Activated T-cell treated with anti-CD3 and anti-CD28 coated beads, Interleukin-2, amount 50 U/mL, for 72 hours (primary cell): ENCODE results near the gene COX4I2. TPM values are rescaled to one million over a fixed set of nuclear protein-coding genes. Genes with fewer than 3 reads are reported as not detected.

Experiments used
- ATAC-seq, 2 donors: fragments of 150-1000 bp; cut with Tn5 transposase; replicated peaks in 1 of 2; 2 replicates each; pipeline ENCODE4 v1.10.0; 2021; ENCODE audit warnings: moderate library complexity in 2 of 2, mild to moderate bottlenecking in 1 of 2
- DNase-seq, 2 donors: peaks; one replicate each; pipeline ENCODE4 v3.0.0; 2021 to 2022; ENCODE audit warnings: mixed read lengths in 1 of 2
- H3K27ac Mint-ChIP-seq: one replicate; pipeline ENCODE4 v1.8.0; 2022; ENCODE audit warnings: mild to moderate bottlenecking, moderate library complexity, mixed read lengths
- H3K27me3 Mint-ChIP-seq: one replicate; pipeline ENCODE4 v1.8.0; 2022; ENCODE audit warnings: low read depth, mixed read lengths
- H3K36me3 Mint-ChIP-seq, 2 donors: one replicate each; pipeline ENCODE4 v1.8.0; 2022; ENCODE audit warnings: mixed read lengths in 2 of 2, mild to moderate bottlenecking in 1 of 2; ENCODE audit not compliant: insufficient read depth in 2 of 2
- H3K4me1 Mint-ChIP-seq: one replicate; pipeline ENCODE4 v1.8.0; 2022; ENCODE audit warnings: low read depth, mixed read lengths
- H3K4me3 Mint-ChIP-seq, 2 donors: one replicate each; pipeline ENCODE4 v1.8.0; 2022; ENCODE audit warnings: mild to moderate bottlenecking in 2 of 2, mixed read lengths in 2 of 2, moderate library complexity in 2 of 2
- H3K9me3 Mint-ChIP-seq, 2 donors: one replicate each; pipeline ENCODE4 v1.8.0; 2022; ENCODE audit warnings: mixed read lengths in 2 of 2
- total RNA-seq, 2 donors: library from RNA; stranded (reverse); gene quantifications; one replicate each; pipeline ENCODE4 v1.2.3, GENCODE V29; 2022

The COX4I2 gene
- total RNA-seq, 2 donors from 2014 or later, result not detected

GRCh38 chr20:31678389-31679356, 41.0 kb downstream of the COX4I2 start:
- Mint-ChIP-seq H3K27ac (peak overlapping the region; percentile 89), H3K27me3 (no peaks in the 10 kb centered on the region), H3K4me1 (peaks cover 99% of the 10 kb centered on the region), H3K4me3 (peak overlapping the region; percentile 11 to 42), H3K9me3 (no peaks in the 10 kb centered on the region), H3K36me3 (peaks cover 15 to 49% of the 10 kb centered on the region in 2 donors)
- DNase-seq, result no peak
- ATAC-seq, result no peak

- Mint-ChIP-seq H3K4me3 (peak overlapping the region; percentile 11 to 31), H3K27ac (peak overlapping the region; percentile 92), H3K4me1 (peaks cover 99% of the 10 kb centered on the region), H3K9me3 (no peaks in the 10 kb centered on the region), H3K36me3 (peaks cover 15 to 45% of the 10 kb centered on the region in 2 donors), H3K27me3 (no peaks in the 10 kb centered on the region)
- no peak for ATAC-seq
- DNase-seq, result no peak
These were observed 41.9 kb downstream of the COX4I2 start for GRCh38 chr20:31679357-31680285.

GRCh38 chr20:31680286-31681127, 42.8 kb downstream of the COX4I2 start:
- Mint-ChIP-seq H3K36me3 (peaks cover 11 to 40% of the 10 kb centered on the region in 2 donors), H3K4me1 (peaks cover 99% of the 10 kb centered on the region), H3K27me3 (no peaks in the 10 kb centered on the region), H3K9me3 (no peaks in the 10 kb centered on the region), H3K27ac (peak overlapping the region; percentile 92), H3K4me3 (peak overlapping the region; percentile 38 to 44)
- DNase-seq (no peak), ATAC-seq (no peak)

DNA sequence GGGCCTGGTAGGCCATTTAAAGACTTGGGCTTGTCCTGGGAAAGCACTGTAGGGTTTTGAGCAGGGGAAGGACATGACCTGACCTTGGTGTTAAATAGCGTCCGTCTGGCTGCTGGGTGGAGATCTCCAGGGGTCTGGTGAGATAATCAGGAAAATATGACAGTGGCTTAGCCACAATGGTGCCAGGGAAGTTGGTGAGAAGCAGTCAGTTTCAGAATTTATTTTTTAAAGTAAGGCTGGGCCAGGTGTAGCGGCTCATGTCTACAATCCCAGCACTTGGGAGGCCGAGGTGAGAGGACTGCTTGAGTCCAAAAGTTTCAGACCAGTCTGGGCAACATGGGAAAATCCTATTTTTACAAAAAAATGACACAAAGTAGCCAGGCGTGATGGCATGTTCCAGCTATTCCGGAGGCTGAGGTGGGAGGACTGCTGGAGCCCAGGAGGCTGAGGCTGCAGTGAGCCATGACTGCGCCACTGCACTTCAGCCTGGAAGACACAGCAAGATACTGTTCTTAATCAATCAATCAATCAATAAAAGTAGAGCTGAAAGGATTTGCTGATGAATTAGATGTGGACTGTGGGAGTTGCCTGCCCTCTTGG, 43.5 kb downstream of the COX4I2 start:
- Mint-ChIP-seq H3K4me3 (peak overlapping the region in 1 of 2 donors; percentile 16), H3K27ac (peak overlapping the region; percentile 92), H3K27me3 (no peaks in the 10 kb centered on the region), H3K9me3 (no peaks in the 10 kb centered on the region), H3K4me1 (peaks cover 99% of the 10 kb centered on the region), H3K36me3 (peaks cover 11 to 40% of the 10 kb centered on the region in 2 donors)
- ATAC-seq (no peak), DNase-seq (no peak)

DNA sequence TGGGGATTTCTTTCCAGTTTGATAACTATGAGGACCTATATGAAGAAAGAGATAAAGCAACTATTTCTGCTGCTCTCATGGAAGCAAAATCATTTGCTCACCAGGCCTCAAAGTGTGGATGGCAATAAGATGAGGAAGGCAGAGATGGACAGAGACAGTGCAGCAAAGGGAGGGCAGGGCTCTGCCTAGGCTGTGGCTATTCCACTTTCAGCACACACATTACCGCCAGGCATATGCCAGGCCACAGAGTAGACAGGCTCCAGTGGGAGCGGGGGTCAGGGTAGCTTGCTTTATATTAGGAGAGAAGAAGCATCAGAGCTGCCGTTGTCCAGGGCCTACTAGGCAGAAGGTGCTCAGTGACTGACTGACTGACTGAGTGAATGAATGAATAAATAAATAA, 44.1 kb downstream of the COX4I2 start:
- no peaks in the 10 kb centered on the region for H3K9me3 Mint-ChIP-seq
- peak overlapping the region in 1 of 2 donors; percentile 13 for H3K4me3 Mint-ChIP-seq
- no peaks in the 10 kb centered on the region for H3K27me3 Mint-ChIP-seq
- peaks cover 99% of the 10 kb centered on the region for H3K4me1 Mint-ChIP-seq
- ATAC-seq (no peak), DNase-seq (no peak)
- H3K36me3 Mint-ChIP-seq, result peaks cover 12 to 41% of the 10 kb centered on the region in 2 donors
- peak overlapping the region; percentile 65 for H3K27ac Mint-ChIP-seq

DNA sequence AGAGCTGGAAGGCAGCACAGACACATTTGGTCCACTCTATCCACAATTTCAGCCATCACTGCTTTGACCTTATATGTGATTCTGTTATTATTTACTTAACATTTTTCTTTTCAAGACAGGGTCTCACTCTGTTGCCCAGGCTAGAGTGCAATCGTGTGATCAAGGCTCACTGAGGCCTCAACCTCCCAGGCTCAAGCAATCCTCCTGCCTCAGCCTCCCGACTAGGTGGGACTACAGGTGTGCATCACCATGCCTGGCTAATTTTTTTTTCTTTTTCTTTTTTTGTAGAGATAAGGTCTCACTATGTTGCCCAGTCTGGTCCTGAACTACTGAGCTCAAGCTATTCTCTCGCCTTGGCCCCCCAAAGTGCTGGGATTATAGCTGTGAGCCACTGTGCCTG, 44.6 kb downstream of the COX4I2 start:
- ATAC-seq, result no peak
- Mint-ChIP-seq H3K4me1 (peaks cover 99% of the 10 kb centered on the region), H3K27ac (peak overlapping the region; percentile 65), H3K9me3 (no peaks in the 10 kb centered on the region), H3K4me3 (no peak overlapping the region), H3K36me3 (peaks cover 14 to 43% of the 10 kb centered on the region in 2 donors), H3K27me3 (no peaks in the 10 kb centered on the region)
- DNase-seq, result no peak

DNA sequence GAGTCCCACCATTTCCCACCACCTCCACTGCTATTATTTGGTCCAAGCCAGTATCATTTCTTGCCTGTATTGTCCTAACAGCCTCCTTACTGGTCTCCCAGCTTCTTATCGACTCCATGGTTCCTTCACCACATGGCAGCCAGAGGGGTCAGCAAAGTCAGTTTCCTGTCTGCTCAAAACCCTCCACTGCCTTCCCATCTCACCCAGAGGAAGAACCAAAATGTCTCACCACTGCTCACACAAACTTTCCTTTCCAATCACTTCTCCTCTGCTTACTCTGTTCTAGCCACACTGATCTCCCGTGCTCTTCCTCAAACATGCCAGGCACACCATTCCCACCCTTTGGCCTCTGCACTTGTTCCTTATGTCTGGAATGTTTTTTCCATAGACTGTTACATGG, 45.2 kb downstream of the COX4I2 start:
- Mint-ChIP-seq H3K4me3 (peak overlapping the region in 1 of 2 donors; percentile 21), H3K27ac (peak overlapping the region; percentile 91), H3K36me3 (peaks cover 17 to 44% of the 10 kb centered on the region in 2 donors), H3K4me1 (peaks cover 98% of the 10 kb centered on the region), H3K27me3 (no peaks in the 10 kb centered on the region), H3K9me3 (no peaks in the 10 kb centered on the region)
- ATAC-seq (no peak), DNase-seq (no peak)

GRCh38 chr20:31684153-31685015, 46.7 kb downstream of the COX4I2 start:
- peaks cover 19 to 45% of the 10 kb centered on the region in 2 donors for H3K36me3 Mint-ChIP-seq
- H3K27ac Mint-ChIP-seq, result peak overlapping the region; percentile 96
- ATAC-seq (peak; percentile 15 to 41), DNase-seq (no peak)
- no peaks in the 10 kb centered on the region for H3K27me3 Mint-ChIP-seq
- no peaks in the 10 kb centered on the region for H3K9me3 Mint-ChIP-seq
- peak overlapping the region; percentile 7 to 47 for H3K4me3 Mint-ChIP-seq
- H3K4me1 Mint-ChIP-seq, result peaks cover 98% of the 10 kb centered on the region

GRCh38 chr20:31685853-31686643, 48.3 kb downstream of the COX4I2 start:
- H3K27me3 Mint-ChIP-seq, result no peaks in the 10 kb centered on the region
- peaks cover 91% of the 10 kb centered on the region for H3K4me1 Mint-ChIP-seq
- DNase-seq, result no peak
- H3K36me3 Mint-ChIP-seq, result peaks cover 18 to 40% of the 10 kb centered on the region in 2 donors
- H3K27ac Mint-ChIP-seq, result peak overlapping the region; percentile 89
- ATAC-seq, result no peak
- peak overlapping the region; percentile 9 to 43 for H3K4me3 Mint-ChIP-seq
- no peaks in the 10 kb centered on the region for H3K9me3 Mint-ChIP-seq

DNA sequence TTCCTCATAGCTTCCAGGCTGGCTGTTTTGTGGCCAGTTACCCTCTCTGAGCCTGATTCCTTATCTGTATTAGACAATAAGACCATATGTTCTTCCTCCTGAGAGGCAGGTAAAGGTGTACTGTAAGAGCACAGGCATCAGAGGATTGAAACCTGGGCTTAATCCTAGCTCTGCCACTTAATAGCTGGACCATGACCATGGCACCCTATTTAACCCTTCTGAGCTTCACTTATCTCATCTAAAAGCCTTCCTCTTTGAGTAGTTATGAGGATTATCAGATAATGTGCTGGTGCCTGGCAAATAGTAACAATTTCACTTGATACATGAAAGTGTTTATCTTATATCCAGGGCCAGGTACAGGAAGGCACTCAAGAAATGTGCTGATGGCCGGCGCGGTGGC, 50.1 kb downstream of the COX4I2 start:
- Mint-ChIP-seq H3K4me3 (no peak overlapping the region), H3K9me3 (no peaks in the 10 kb centered on the region), H3K27me3 (no peaks in the 10 kb centered on the region), H3K36me3 (peaks cover 20 to 44% of the 10 kb centered on the region in 2 donors), H3K27ac (peak overlapping the region; percentile 33), H3K4me1 (peaks cover 91% of the 10 kb centered on the region)
- ATAC-seq, result no peak
- no peak for DNase-seq

- Mint-ChIP-seq H3K9me3 (no peaks in the 10 kb centered on the region), H3K4me3 (peak overlapping the region in 1 of 2 donors; percentile 22), H3K27me3 (no peaks in the 10 kb centered on the region), H3K36me3 (peaks cover 17 to 35% of the 10 kb centered on the region in 2 donors), H3K4me1 (peaks cover 84% of the 10 kb centered on the region), H3K27ac (peak overlapping the region; percentile 93)
- DNase-seq (no peak), ATAC-seq (no peak)
These were observed 51.4 kb downstream of the COX4I2 start for GRCh38 chr20:31689141-31689540.
